Endothelial cell of umbilical vein (primary cell): ENCODE data around the gene ARL4C. TPM values are rescaled to one million over a fixed set of nuclear protein-coding genes. Genes with fewer than 3 reads are reported as not detected.

Experiments used
- BruUV-seq: library from RNA; stranded (reverse); fragments of 400-500 nt; replicated peaks from 2 replicates; lab custom pipeline; 2021; lab: Mats Ljungman, UMichigan
- CTCF ChIA-PET: fragments of 300-600, 350-600 bp; sonication (Branson Sonifier 250); formaldehyde crosslinking; loops from one replicate; lab custom pipeline; 2021; ENCODE audit warnings: antibody characterized with exemption, inconsistent platforms; lab: Charles Lee
- POLR2A ChIA-PET: fragments of 300-600, 350-600 bp; sonication (Branson Sonifier 250); formaldehyde crosslinking; loops from one replicate; lab custom pipeline; 2021; ENCODE audit warnings: antibody characterized with exemption, inconsistent platforms; lab: Charles Lee
- DNase-seq: peaks from one replicate; pipeline ENCODE4 v3.0.0-alpha.2; 2011; ENCODE audit warnings: low read depth, low spot score
- FAIRE-seq: peaks from 2 replicates; lab custom pipeline; 2011; peaks lifted over from hg19 to GRCh38; lab: Jason Lieb, UNC
- H2AFZ ChIP-seq: 2 replicates; pipeline ENCODE4 v1.6.0; 2012; ENCODE audit warnings: low read depth, low read length, control low read depth, inconsistent platforms
- H3K27ac ChIP-seq: 2 replicates; pipeline ENCODE4 v1.5.1; 2011; ENCODE audit warnings: low read depth, mild to moderate bottlenecking, control low read depth, low read length, moderate library complexity; ENCODE audit not compliant: insufficient read depth
- H3K27me3 ChIP-seq, 2 experiments: 2 replicates each; pipeline versions ENCODE4 v1.6.0 to v1.6.1; 2011; ENCODE audit warnings: low read length in 2 of 2, mixed read lengths in 1 of 2; ENCODE audit not compliant: control insufficient read depth in 2 of 2, insufficient read depth in 2 of 2
- H3K36me3 ChIP-seq, 2 experiments: 2 replicates in 1 of 2; 3 replicates in 1 of 2; pipeline ENCODE4 v1.5.1; 2011; ENCODE audit warnings: low read length in 2 of 2, mild to moderate bottlenecking in 1 of 2, moderate library complexity in 1 of 2; ENCODE audit not compliant: control insufficient read depth in 2 of 2, insufficient read depth in 2 of 2; ENCODE audit errors: extremely low read depth in 1 of 2
- H3K4me1 ChIP-seq: 3 replicates; pipeline ENCODE4 v1.5.1; 2011; ENCODE audit warnings: mild to moderate bottlenecking, low read length; ENCODE audit not compliant: control insufficient read depth, insufficient read depth; ENCODE audit errors: extremely low read depth
- H3K4me2 ChIP-seq: 2 replicates; pipeline ENCODE4 v1.6.1; 2011; ENCODE audit warnings: low read length, control low read depth, mixed read lengths; ENCODE audit not compliant: insufficient read depth
- H3K4me3 ChIP-seq, 3 experiments: fragments of 200-600 bp in 1 of 3; sonication (generic), shearing (Covaris generic) in 1 of 3; replicated peaks in 1 of 3; 2 replicates each; pipeline ENCODE4 v1.5.1; 2011 to 2016; ENCODE audit warnings: control low read depth in 3 of 3, low read length in 3 of 3, mild to moderate bottlenecking in 2 of 3, inconsistent platforms in 1 of 3, low read depth in 1 of 3, moderate library complexity in 1 of 3; ENCODE audit not compliant: insufficient read depth in 1 of 3
- H3K79me2 ChIP-seq: 2 replicates; pipeline ENCODE4 v1.6.0; 2012; ENCODE audit warnings: low read length, inconsistent platforms; ENCODE audit not compliant: control insufficient read depth, insufficient read depth
- H3K9ac ChIP-seq: replicated peaks from 2 replicates; pipeline ENCODE3; 2011; ENCODE audit warnings: low read length, control low read depth; ENCODE audit not compliant: insufficient read depth; ENCODE audit errors: extremely low read depth
- H3K9me1 ChIP-seq: replicated peaks from 3 replicates; pipeline ENCODE4 v1.6.0; 2011; ENCODE audit warnings: mild to moderate bottlenecking, low read length; ENCODE audit not compliant: control insufficient read depth, insufficient read depth; ENCODE audit errors: extremely low read depth
- H3K9me3 ChIP-seq: replicated peaks from 2 replicates; pipeline ENCODE4 v1.5.1; 2012; ENCODE audit warnings: low read length, inconsistent platforms; ENCODE audit not compliant: control insufficient read depth, insufficient read depth
- H4K20me1 ChIP-seq: replicated peaks from 2 replicates; pipeline ENCODE3; 2011; ENCODE audit warnings: mild to moderate bottlenecking, low read length; ENCODE audit not compliant: control insufficient read depth, insufficient read depth; ENCODE audit errors: extremely low read depth
- CTCF ChIP-seq, 2 donors: IDR thresholded peaks; 1 replicate in 1 of 2; 2 replicates in 1 of 2; pipeline ENCODE4 v1.5.1; 2011; ENCODE audit warnings: low read length in 2 of 2, mild to moderate bottlenecking in 2 of 2, moderate library complexity in 2 of 2, control low read depth in 1 of 2, inconsistent platforms in 1 of 2, low read depth in 1 of 2; ENCODE audit not compliant: insufficient read depth in 1 of 2; ENCODE audit errors: extremely low read depth in 1 of 2
- JUN ChIP-seq: IDR thresholded peaks from 2 replicates; pipeline ENCODE4 v1.6.1; 2011; ENCODE audit warnings: borderline replicate concordance, low read depth; ENCODE audit not compliant: insufficient read length, insufficient read depth
- MAX ChIP-seq: IDR thresholded peaks from 2 replicates; pipeline ENCODE4 v1.6.1; 2011; ENCODE audit not compliant: insufficient read depth, insufficient read length
- MYC ChIP-seq: IDR thresholded peaks from one replicate; pipeline ENCODE4 v1.6.1; 2011; ENCODE audit warnings: mild to moderate bottlenecking, low read depth, low read length
- POLR2A ChIP-seq: IDR thresholded peaks from 2 replicates; pipeline ENCODE4 v1.6.1; 2012; ENCODE audit warnings: low read depth, mild to moderate bottlenecking, control low read depth, low read length
- dilution Hi-C: fragments of 300-500 bp; cut with MboI; formaldehyde crosslinking; loops from one replicate; pipeline ENCODE4 v1.15.0; 2019; ENCODE audit warnings: low sequenced_read_pairs; ENCODE audit not compliant: extremely low pct_ligation_motif_present
- intact Hi-C: fragments of 100-400 bp; cut with micrococcal nuclease; formaldehyde crosslinking; loops from one replicate; pipeline ENCODE4 v1.10.0; 2022
- polyA plus RNA-seq, 4 experiments: library from polyadenylated mRNA; depleted of rRNA in 3 of 4; stranded (reverse) in 3 of 4; unstranded in 1 of 4; fragments of >200 nt; gene quantifications; 2 replicates each; pipeline versions ENCODE4 v1.2.1 to v1.2.3, GENCODE V29; 2011 to 2012; ENCODE audit warnings: missing spikeins in 1 of 4
- total RNA-seq: library from RNA; stranded (reverse); gene quantifications from 2 replicates; pipeline ENCODE4 v1.2.3, GENCODE V29; 2021

ARL4C gene
- total and polyA plus RNA-seq, 2 donors (not counting 3 experiments of a cell fraction or from before 2014, with no cell fraction given): 5.5 to 10.5 TPM

- Histone ChIP-seq H3K9me3 (no peaks in the 10 kb centered on the region), H4K20me1 (no peaks in the 10 kb centered on the region), H2AFZ (no peak overlapping the region), H3K9me1 (no peaks in the 10 kb centered on the region), H3K4me2 (no peak overlapping the region), H3K9ac (no peak overlapping the region), H3K36me3 (no peaks in the 10 kb centered on the region), H3K79me2 (no peaks in the 10 kb centered on the region), H3K4me3 (no peak overlapping the region), H3K27ac (no peak overlapping the region), H3K27me3 (no peaks in the 10 kb centered on the region), H3K4me1 (no peaks in the 10 kb centered on the region)
- TF ChIP-seq POLR2A (no peak), MAX (no peak), JUN (no peak), MYC (no peak), CTCF (IDR thresholded peaks at IDR 0.05; ENCODE audit: extremely low read depth in 1 of 2, insufficient read depth in 1 of 2, low read depth in 1 of 2, low read length in 2 of 2) (no peak)
- FAIRE-seq (no peak), DNase-seq (no peak)
- ChIA-PET CTCF (no interaction called here), POLR2A (no interaction called here)
- intact Hi-C loops: no loop called here
- BruUV-seq: no TSS peak
- dilution Hi-C loops: no loop called here
Measured at GRCh38 chr2:234488486-234488885, 8.4 kb downstream of the ARL4C start.

- no peaks in the 10 kb centered on the region for H4K20me1 ChIP-seq
- H3K9ac ChIP-seq: no peak overlapping the region
- POLR2A ChIA-PET: no interaction called here
- DNase-seq (no peak), FAIRE-seq (no peak)
- no peak overlapping the region for H2AFZ ChIP-seq
- no peaks in the 10 kb centered on the region for H3K4me1 ChIP-seq
- no peaks in the 10 kb centered on the region for H3K79me2 ChIP-seq
- CTCF ChIA-PET: no interaction called here
- TF ChIP-seq MYC: no peak
- TF ChIP-seq CTCF (IDR thresholded peaks at IDR 0.05; ENCODE audit: extremely low read depth in 1 of 2, insufficient read depth in 1 of 2, low read depth in 1 of 2, low read length in 2 of 2): no peak
- H3K27ac ChIP-seq: no peak overlapping the region
- no peaks in the 10 kb centered on the region for H3K9me3 ChIP-seq
- H3K36me3 ChIP-seq: no peaks in the 10 kb centered on the region
- BruUV-seq: no TSS peak
- no peak overlapping the region for H3K4me2 ChIP-seq
- dilution Hi-C loops (no loop called here), intact Hi-C loops (no loop called here)
- H3K27me3 ChIP-seq: no peaks in the 10 kb centered on the region
- H3K4me3 ChIP-seq: no peak overlapping the region
- no peaks in the 10 kb centered on the region for H3K9me1 ChIP-seq
Measured at GRCh38 chr2:234487356-234487755, 9.5 kb downstream of the ARL4C start.
